ENCODE data around the gene CCDC71L.
"Not testable (repeated sequence)": the region's sequence is repeated elsewhere in the genome, so short reads cannot be mapped to it uniquely, and the experiment has no call there.

The CCDC71L gene

DNA sequence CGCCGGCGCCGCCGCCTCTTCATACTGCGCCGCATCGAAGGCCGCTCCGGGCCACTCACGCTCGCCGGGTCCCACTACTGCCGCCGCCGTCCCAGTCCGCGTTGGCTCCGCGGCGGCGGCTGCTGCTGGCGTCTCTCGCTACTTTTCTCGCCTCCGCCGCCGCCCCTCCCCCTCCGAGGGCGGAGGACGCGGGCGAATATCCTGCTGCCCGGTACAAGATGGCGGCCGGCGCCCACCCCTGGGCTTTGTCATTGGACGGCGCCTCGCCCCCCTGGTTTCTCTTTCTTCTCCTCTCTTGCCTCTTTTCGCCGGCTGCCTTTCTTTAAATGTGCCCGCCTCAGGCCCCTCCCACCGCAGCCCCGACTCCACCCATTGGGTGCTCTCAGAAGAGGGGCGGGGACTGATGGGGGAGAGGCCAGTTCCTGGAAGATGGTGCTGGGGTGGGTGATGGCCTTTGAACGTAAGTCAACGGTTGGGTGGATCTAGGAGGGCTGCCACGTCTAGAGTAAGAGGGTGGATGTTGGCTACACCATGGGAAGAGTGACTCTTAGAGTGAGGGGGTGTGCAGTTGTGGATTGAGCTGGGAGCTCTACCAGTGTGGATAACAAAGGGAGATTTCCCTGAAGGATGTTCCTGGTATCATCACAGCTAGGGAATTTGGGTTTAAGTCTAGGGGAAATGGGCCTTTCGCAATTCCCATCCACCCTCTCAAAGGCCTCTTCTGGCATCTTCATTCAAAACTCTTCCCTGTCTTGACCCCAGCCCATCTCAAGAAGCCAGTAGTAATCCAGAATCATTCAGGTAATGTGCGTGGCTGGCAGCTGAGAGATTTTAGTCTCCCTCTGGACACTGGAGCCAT, at the start of gene CCDC71L:
TSS of gene CCDC71L (minus strand) at position 297 of the 859 bp plus-strand sequence. CDS start at position 35, 262 bp downstream.
- DNase-seq (ENCODE audit: low read depth): peak; percentile 97

DNA sequence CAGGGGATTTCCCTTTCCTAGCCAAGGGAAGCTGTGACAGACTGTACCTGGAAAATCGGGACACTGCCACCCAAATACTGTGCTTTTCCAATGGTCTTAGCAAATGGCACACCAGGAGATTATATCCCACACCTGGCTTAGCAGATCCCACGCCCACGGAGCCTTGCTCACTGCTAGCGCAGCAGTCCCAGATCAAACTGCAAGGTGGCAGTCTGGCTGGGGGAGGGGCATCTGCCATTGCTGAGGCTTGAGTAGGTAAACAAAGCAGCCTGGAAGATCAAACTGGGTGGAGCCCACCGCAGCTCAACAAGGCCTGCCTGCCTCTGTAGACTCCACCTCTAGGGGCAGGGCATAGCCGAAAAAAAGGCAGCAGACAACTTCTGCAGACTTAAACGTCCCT, 48.6 kb upstream of the CCDC71L start:
- not testable (repeated sequence) for DNase-seq (ENCODE audit: low read depth)

DNA sequence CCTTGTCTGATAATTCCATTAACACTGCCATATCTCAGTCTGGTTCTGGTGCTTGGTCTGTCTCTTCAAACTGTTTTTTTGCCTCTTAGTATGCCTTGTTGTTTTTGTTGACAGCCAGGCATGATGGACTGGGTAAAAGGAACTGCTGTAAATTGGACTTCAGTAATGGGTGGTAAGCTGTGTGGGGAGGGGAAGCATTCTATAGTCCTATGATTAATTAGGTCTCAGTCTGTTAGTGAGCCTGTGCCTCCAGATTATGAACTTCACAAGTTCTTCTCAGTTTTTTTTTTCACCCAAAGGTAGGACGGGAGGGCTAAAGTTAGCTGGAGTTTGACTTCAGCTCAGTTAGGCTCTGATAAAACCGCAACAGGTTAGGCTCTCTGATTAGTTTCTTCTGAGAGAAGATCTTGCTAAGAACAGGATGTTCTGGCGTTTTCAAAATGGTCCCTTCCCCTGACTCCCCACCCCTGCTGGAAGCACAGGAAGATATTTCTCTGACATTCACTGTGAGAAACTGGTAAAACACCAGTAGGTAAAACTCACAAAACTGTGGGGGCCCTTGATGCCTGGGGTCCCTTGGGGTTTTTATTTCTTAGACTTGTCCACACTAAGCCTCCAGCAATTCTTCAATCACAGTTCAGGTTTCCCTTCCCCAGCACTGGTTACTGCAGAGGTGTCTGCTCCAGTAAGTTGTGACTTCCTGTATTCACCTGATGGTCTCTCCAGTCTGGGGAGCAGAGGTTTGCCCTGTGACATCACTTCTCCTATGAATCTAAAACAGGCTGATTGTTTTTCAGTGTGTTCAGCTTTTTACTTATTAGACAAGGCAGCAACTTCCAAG, 43.3 kb upstream of the CCDC71L start:
- DNase-seq (ENCODE audit: low read depth): no peak

DNA sequence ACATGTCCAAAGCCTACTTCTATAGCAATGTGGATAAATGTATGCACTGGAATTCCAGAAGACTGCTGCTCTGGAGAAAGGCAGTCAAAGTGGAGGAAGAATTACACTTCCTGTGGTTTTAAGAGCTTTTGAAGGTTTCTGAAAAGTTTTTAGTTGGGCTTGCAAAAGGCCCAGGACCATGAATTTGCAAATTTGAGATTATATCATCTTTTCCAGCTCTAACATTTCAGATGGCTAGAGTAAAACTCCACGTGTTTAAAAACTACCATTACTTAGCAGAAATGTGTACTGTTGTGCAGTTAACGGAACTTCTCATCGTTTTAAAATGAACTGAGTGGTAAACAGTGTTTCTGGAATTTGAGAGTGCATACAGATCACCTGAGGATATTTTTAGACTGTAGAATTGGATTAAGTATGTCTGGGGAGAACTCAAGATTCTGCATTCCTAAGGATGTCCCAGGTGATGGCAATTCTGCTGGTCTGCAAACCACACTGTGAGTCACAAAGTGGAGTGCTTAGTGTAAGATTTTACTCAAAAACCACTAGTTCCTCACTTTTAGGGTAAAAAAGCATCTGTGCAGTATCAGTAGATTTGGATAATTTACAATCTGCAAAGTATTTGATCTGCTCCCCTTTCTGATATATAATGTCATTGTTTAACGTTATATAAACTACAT, 32.9 kb upstream of the CCDC71L start:
- DNase-seq (ENCODE audit: low read depth): peak; percentile 14

DNA sequence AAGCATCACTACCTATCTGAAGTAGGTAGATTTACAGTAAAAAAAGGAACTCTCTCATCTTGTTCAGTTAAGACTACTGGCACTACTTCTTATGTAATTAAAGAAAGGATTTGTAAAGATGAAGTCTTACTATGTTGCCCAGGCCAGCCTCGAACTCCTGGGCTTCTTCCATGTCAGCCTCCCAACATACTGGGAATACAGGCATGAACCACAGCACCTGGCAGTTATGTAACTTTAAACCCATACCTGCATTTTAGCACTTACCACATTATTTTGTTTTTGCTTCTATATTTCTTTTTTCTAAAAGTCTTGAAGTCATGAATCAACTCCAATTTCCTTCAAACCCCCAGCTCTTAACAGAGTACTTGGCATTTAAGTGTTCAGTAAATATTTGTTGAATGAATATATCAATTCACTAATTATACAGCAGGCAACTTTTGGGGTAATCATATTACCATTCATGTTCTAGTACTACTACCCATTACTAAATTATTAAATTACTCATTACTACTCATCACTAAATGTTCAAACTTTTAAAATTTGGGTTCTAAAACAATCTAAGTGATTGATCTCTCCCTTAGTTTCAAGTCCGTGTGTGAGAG, 31.6 kb upstream of the CCDC71L start:
- DNase-seq (ENCODE audit: low read depth): no peak

DNA sequence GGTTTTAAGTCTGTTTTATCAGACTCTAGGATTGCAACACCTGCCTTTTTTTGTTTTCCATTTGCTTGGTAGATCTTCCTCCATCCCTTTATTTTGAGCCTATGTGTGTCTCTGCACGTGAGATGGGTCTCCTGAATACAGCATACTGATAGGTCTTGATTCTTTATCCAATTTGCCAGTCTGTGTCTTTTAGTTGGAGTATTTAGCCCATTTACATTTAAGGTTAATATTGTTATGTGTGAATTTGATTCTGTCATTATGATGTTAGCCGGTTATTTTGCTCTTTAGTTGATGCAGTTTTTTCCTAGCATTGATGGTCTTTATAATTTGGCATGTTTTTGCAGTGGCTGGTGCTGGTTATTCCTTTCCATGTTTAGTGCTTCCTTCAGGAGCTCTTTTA, 27.2 kb upstream of the CCDC71L start:
- DNase-seq (ENCODE audit: low read depth): not testable (repeated sequence)

DNA sequence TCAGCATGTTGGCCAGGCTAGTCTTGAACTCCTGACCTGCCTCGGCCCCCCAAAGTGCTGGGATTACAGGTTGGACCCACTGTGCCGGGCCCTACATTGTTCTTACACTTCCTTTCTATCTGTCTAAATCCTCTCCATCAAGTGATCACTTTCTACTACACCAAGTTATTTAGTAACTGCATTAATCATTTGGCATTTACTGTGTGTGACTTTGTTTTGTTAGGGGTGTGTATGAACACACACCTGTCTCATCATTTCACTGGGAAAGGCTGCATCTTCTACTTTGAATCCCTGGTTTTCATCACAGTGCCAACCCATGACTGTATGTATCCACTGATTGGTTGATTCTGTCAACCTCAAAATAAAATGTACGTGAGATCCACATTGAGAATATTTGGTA, 23.0 kb upstream of the CCDC71L start:
- DNase-seq (ENCODE audit: low read depth): no peak

DNA sequence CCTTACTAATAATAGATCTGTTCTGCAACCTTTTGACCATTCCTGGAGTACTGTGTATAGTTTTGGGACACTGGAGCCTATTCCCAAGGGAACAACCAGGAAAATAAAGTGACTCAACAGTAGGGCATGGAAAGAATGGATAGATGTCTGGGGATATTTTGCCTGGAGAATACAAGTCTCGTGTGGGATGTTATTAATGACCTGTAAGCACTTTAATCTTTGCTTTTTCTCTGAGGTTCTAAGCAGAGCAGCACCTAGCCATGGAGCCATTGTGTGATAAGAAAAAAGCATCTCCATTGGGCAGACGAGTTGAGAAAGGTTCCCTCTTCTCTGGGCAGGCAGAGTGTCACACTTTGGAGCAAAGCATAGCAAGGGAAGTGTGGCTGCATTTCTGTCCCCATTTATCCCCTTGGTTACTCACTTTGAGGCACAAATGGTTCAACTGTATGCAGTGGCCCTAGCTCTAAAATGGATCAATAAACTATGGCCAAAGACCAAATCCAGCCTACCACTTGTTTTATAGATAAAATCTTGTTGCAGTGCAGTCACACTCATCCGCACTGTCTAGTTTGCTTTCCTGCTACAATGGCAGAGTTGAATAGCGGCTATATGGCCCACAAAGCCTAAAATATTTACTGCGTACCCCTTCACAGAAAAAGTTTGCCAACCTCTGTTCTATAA, 21.0 kb upstream of the CCDC71L start:
- peak; percentile 95 for DNase-seq (ENCODE audit: low read depth)

DNA sequence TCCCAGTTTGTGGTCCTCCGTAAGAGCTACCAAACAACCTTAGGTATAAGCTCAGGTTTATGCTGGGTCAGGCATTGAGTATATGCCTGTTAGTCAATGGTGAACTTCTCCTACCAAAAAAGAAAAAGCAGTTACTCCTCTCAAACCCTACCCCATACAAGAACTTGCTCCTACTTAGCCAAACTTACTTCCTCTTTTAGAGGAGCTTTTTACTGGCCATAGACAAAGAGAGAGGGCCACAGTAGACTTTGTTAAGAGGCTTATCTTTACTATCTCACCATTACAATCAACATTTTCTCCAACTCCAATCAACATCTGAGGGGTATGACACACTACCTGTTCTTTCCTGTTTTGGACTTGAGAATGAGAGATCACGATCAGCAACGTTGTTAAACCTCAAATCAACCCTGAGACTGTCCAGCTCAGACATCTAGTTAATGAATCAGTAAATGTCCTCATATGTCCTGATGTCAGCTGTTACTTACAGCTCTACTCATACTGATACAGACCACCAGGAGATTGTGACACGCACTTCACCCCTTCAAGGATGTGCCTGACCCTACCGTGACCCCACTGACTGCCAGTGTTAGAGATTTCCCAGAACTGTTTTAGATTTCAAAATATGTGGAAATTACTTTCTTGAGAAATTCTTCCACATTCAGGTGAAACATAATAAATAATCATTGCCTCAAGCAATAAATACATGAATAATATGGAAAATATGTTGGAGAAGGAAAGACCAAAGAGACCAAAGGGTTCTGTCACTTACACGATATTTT, 18.4 kb upstream of the CCDC71L start:
- peak; percentile 93 for DNase-seq (ENCODE audit: low read depth)

DNA sequence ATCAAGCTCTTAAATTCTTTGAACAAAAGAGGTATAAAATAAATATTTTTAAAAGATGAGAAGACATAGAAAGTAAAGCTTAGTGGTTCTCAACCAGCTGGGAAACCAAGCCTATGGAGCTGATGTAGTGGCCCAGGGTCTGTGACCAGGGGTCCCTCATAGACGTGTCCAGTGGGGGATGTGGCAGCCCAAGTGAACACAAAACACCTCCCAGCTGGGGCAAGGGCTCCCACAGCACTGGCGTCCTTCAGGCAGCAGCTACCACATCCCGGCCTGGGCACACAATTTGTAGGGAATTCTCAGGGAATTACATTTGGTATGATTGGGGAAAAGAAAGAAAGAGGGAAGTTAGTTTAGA, 17.8 kb upstream of the CCDC71L start:
- no peak for DNase-seq (ENCODE audit: low read depth)

DNA sequence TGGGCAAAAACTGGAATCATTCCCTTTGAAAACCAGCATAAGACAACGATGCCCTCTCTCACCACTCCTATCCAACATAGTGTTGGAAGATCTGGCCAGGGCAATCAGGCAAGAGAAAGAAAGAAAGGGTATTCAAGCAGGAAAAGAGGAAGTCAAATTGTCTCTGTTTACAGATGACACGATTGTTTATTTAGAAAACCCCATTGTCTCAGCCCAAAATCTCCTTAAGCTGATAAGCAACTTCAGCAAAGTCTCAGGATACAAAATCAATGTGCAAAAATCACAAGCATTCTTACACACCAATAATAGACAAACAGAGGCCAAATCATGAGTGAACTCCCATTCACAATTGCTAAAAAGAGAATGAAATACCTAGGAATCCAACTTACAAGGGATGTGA, 15.5 kb upstream of the CCDC71L start:
- not testable (repeated sequence) for DNase-seq (ENCODE audit: low read depth)

DNA sequence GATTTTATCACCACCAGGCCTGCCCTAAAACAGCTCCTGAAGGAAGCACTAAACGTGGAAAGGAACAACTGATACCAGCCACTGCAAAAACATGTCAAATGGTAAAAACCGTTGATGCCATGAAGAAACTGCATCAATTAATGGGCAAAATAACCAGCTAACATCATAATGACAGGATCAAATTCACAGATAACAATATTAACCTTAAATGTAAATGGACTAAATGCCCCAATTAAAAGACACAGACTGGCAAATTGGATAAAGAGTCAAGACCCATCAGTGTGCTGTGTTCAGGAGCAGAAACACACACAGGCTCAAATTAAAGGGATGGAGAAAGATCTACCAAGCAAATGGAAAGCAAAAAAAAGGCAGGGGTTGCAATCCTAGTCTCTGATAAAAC, 12.7 kb upstream of the CCDC71L start:
- not testable (repeated sequence) for DNase-seq (ENCODE audit: low read depth)

DNA sequence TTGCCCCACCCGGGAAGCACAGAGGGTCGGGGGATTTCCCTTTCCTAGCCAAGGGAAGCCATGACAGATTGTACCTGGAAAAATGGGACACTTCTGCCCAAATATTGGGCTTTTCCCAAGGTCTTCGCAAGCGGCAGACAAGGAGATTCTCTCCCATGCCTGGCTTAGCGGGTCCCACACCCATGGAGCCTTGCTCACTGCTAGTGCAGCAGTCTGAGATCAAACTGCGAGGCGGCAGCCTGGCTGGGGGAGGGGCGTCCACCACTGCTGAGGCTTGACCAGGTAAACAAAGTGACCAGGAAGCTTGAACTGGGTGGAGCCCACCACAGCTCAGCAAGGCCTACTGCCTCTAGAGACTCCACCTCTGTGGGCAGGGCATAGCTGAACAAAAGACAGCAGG, 11.0 kb upstream of the CCDC71L start:
- not testable (repeated sequence) for DNase-seq (ENCODE audit: low read depth)

DNA sequence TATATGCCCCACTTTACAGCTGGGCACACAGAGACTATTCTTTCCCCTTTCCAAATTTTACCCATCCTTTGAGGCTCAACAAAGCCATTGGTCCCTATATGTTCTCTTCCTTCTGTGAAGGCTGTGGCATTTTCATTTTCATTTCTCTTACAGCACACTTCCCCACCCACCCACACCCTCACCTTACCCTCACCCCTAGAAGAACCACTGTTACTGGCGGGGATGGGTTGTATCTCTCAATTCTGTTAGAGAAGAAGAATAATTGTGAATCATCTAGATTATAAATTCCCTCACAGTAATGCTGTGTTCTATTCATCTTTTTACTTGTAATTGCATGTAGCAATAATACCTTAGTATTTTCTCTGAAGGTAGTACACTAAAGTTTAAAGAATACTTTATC, 10.2 kb upstream of the CCDC71L start:
- DNase-seq (ENCODE audit: low read depth): no peak

DNA sequence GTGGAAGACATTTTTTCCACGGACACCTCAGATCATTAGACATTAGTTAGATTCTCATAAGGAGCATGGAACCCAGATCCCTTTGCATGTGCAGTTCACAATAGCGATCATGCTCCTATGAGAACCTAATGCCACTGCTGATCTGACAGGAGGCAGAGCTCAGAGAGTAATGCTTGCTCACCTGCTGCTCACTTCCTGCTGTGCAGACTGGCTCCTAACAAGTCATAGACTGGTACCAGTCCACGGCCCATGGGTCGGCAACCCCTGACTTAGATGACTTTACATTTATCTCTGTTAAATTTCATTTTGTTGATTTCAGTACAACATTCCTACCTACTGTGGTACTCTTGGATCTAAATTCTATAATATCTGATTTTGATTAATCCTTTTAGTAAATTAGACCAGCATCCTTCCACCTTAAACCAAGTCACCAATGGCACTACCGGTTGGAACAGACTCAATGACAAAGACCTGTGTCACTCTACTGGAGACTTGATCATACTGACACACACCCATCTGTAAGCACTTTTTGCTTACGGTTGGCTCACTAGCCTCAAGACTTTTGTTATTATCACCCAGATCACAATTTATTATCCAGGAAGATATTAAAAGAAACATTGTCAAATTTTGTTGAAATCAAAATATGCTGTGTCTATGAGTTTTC, 8.0 kb upstream of the CCDC71L start:
- no peak for DNase-seq (ENCODE audit: low read depth)

DNA sequence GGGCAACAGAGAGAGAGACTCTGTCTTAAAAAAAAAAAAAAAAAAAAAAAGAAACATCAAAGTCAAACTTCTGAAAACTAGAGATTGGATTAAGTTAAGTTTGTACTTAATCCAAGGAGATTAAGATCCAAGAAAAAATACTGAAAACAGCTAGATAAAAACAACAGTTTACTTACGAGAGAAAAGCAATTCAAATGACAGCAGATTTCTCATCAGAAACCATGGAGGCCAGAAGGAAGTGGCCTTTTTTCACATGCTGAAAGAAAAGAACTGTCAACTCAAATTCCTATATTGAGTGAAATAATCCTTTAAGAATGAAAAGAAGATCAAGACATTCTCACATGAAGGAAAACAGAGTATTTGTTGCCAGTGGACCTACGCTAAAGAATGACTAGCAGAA, 5.4 kb upstream of the CCDC71L start:
- DNase-seq (ENCODE audit: low read depth): no peak

DNA sequence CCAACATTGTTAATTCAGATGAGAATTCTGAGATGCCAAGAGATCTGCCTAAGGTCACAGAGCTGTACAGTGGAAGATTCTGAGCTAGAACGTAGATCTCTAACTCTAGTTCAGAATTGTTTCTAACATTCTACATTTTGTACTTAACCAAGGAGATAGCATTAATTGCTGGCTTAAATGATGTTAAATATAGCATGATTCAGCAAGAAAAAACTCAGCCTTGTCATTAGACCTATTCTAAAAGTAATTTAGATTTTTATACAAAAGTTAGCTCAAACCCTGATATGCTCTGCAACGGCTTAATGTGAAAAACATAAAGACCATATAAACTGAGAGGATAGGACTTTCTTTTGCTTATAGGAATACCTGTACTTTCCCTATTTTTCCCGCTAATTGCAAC, 3.4 kb upstream of the CCDC71L start:
- DNase-seq (ENCODE audit: low read depth): no peak

DNA sequence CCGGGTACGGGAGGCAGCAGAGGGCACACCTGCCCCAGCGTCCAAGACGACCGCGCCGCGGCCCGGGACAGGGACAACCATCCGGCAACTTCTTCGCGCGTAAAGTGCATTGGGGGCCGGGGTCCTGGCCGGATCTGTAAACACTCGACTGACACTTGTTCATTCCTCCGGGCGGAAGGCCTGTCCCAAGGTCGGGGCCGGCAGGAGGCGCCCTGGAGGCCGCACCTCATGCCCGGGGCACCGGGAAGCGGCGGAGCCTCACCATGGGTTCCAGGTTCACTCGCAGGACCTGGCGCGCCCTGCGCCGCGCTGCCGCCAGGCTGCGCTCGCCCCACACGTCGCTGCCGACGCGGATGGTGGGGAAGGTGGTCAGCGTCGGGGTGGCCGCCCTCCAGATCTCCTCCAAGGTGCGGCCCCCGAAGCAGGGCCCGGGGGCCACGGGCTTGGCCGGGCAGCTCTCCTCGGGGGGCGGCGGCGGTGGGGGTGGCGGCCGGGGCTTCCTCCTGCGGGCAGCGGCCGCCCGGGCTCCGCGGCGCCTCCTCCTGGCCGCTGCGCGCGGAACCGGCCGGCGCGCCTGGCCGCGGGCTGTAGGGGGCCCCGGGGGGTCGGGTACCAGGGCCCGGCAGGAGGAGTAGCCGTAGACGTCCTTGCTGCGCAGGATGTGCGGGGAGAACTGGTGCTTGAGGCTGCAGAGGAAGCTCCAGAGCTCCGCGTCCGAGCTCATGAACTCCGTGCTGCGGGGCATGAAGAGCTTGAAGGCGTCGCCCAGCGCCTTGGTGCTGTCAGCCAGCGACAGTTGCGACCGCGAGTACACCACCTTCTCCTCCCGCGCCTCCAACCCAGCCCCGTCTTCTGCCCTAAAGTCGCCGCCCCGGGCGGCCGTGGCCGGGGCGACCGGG, 746 bp downstream of the CCDC71L start:
- peak; percentile 78 for DNase-seq (ENCODE audit: low read depth)

Measured in EH (cell line).